GM12878 (cell line): ENCODE measurements around the gene ACSF2. TPM values are rescaled to one million over a fixed set of nuclear protein-coding genes. Genes with fewer than 3 reads are reported as not detected.

ENCODE experiments used
- ATAC-seq: fragments of 200-7000 bp; cut with Tn5 transposase; 3 replicates; pipeline ENCODE4 v1.9.1; 2020; ENCODE audit warnings: mild to moderate bottlenecking, moderate library complexity
- BruUV-seq: library from RNA; stranded (reverse); fragments of 400-500 nt; replicated peaks from 2 replicates; lab custom pipeline; 2021; lab: Mats Ljungman, UMichigan
- CTCF ChIA-PET: fragments of 300-600 bp; sonication (Branson Sonifier 250); formaldehyde crosslinking; extraction: SDS; loops from one replicate; lab custom pipeline; 2021; ENCODE audit warnings: inconsistent platforms; lab: Yijun Ruan, JAX
- POLR2A ChIA-PET: fragments of 350-600 bp; formaldehyde crosslinking; extraction: SDS; loops from one replicate; lab custom pipeline; 2021; ENCODE audit warnings: inconsistent platforms; lab: Charles Lee
- RAD21 ChIA-PET: fragments of 300-600 bp; sonication (Branson Sonifier 250); formaldehyde crosslinking; loops from one replicate; lab custom pipeline; 2023; ENCODE audit warnings: antibody characterized with exemption; ENCODE audit not compliant: unreplicated experiment; lab: Charles Lee
- SMC1A ChIA-PET: fragments of 300-600 bp; sonication (Branson Sonifier 250); formaldehyde crosslinking; loops from one replicate; lab custom pipeline; 2023; ENCODE audit not compliant: unreplicated experiment, uncharacterized antibody; lab: Charles Lee
- DNase-seq: peaks from one replicate; pipeline ENCODE4 v3.0.0-alpha.2; 2011; ENCODE audit warnings: low read depth, low spot score
- FAIRE-seq: peaks from 3 replicates; lab custom pipeline; 2011; peaks lifted over from hg19 to GRCh38; lab: Jason Lieb, UNC
- H2AFZ ChIP-seq: 2 replicates; pipeline ENCODE4 v1.6.0; 2011; ENCODE audit warnings: low read depth, low read length, control low read depth; ENCODE audit not compliant: control insufficient read depth
- H3K27ac ChIP-seq: 2 replicates; pipeline ENCODE4 v1.5.1; 2011; ENCODE audit warnings: control low read depth; ENCODE audit not compliant: control insufficient read depth, insufficient read depth
- H3K27me3 ChIP-seq, 2 experiments: replicated peaks in 1 of 2; 2 replicates each; pipeline versions ENCODE4 v1.6.0 to v1.6.1; 2011; ENCODE audit warnings: low read length in 1 of 2; ENCODE audit not compliant: control insufficient read depth in 2 of 2, insufficient read depth in 2 of 2
- H3K36me3 ChIP-seq, 2 experiments: 2 replicates each; pipeline ENCODE4 v1.5.1; 2011; ENCODE audit warnings: low read length in 1 of 2; ENCODE audit not compliant: control insufficient read depth in 2 of 2, insufficient read depth in 2 of 2
- H3K4me1 ChIP-seq: 2 replicates; pipeline ENCODE4 v1.6.1; 2011; ENCODE audit warnings: mild to moderate bottlenecking, low read length, moderate library complexity, mixed read lengths; ENCODE audit not compliant: control insufficient read depth, insufficient read depth
- H3K4me2 ChIP-seq: 2 replicates; pipeline ENCODE4 v1.6.0; 2011; ENCODE audit warnings: control low read depth; ENCODE audit not compliant: control insufficient read depth, insufficient read depth
- H3K4me3 ChIP-seq: fragments of 200-600 bp; sonication (generic); 2 replicates; pipeline ENCODE4 v1.5.1; 2016
- H3K79me2 ChIP-seq: 2 replicates; pipeline ENCODE4 v1.6.0; 2011; ENCODE audit warnings: low read length; ENCODE audit not compliant: control insufficient read depth, insufficient read depth
- H3K9ac ChIP-seq: 2 replicates; pipeline ENCODE4 v1.8.0; 2011; ENCODE audit warnings: low read length, control low read depth, mixed read lengths; ENCODE audit not compliant: control insufficient read depth, insufficient read depth
- H3K9me3 ChIP-seq: replicated peaks from 3 replicates; pipeline ENCODE4 v1.5.1; 2011; ENCODE audit warnings: mild to moderate bottlenecking, low read length; ENCODE audit not compliant: control insufficient read depth, insufficient read depth
- H4K20me1 ChIP-seq: 2 replicates; pipeline ENCODE4 v1.6.0; 2011; ENCODE audit not compliant: control insufficient read depth, insufficient read depth
- ESRRA ChIP-seq: IDR thresholded peaks from 2 replicates; pipeline ENCODE4 v1.6.1; 2012; ENCODE audit warnings: mild to moderate bottlenecking, low read length, improper control_type of control experiment
- FOXM1 ChIP-seq: IDR thresholded peaks from 2 replicates; pipeline ENCODE4 v1.6.1; 2012; ENCODE audit warnings: low read depth, mild to moderate bottlenecking, inconsistent platforms, low read length, moderate library complexity
- IRF4 ChIP-seq: IDR thresholded peaks from 2 replicates; pipeline ENCODE4 v1.6.1; 2011; ENCODE audit warnings: low read depth, low read length
- KAT2A ChIP-seq: conservative IDR thresholded peaks from 2 replicates; pipeline ENCODE4 v1.6.1; 2011; ENCODE audit warnings: low read depth, low read length; ENCODE audit not compliant: control insufficient read depth
- WGBS: methylation state at CpG from one replicate; pipeline ENCODE4 v1.1.6; 2016; ENCODE audit warnings: low lambda C conversion rate; ENCODE audit not compliant: insufficient replicate concordance, insufficient coverage; ENCODE audit errors: missing lambda C conversion rate; 5-methylcytosine and 5-hydroxymethylcytosine counted together
- in situ Hi-C: fragments of 300-500 bp; cut with MboI; formaldehyde crosslinking; loops from 9 replicates; pipeline ENCODE4 v1.14.3; 2018; ENCODE audit warnings: mixed read lengths
- intact Hi-C: fragments of 100-400 bp; cut with micrococcal nuclease; formaldehyde crosslinking; loops from one replicate; pipeline ENCODE4 v1.14.2; 2022; ENCODE audit not compliant: unreplicated experiment
- polyA plus RNA-seq, 11 experiments: library from polyadenylated mRNA; depleted of rRNA in 4 of 11; unstranded in 6 of 11; stranded (reverse) in 5 of 11; fragments of >200 nt; fragmentation: Nextera tagmentation in 4 of 11; fragmentation: Illumina TruSeq in 1 of 11; extraction: Ambion mirVana in 4 of 11; extraction: Trizol in 1 of 11; gene quantifications; 1 replicate in 1 of 11; 2 replicates in 10 of 11; pipeline versions ENCODE4 v1.2.1 to v1.2.3, GENCODE V29; 2011 to 2016; ENCODE audit warnings: inconsistent platforms in 2 of 11, missing spikeins in 2 of 11, low read depth in 1 of 11
- total RNA-seq, 4 experiments: library from RNA; depleted of rRNA in 3 of 4; stranded (reverse); fragments of >200 nt in 3 of 4; fragmentation: Illumina TruSeq in 1 of 4; extraction: Trizol in 1 of 4; gene quantifications; 2 replicates each; pipeline versions ENCODE4 v1.2.1 to v1.2.3, GENCODE V29; 2013 to 2021
- TF ChIP-seq, protein P1 (sequence below): fragments of 450-650 bp; IDR thresholded peaks from 2 replicates; pipeline ENCODE4 v1.6.1; 2016; ENCODE audit warnings: mild to moderate bottlenecking
- TF ChIP-seq, protein P2 (sequence below): IDR thresholded peaks from 2 replicates; pipeline ENCODE4 v1.6.1; 2011; ENCODE audit warnings: low read depth, low read length, improper control_type of control experiment, borderline replicate concordance
- TF ChIP-seq, protein P3 (sequence below): IDR thresholded peaks from 2 replicates; pipeline ENCODE4 v1.6.1; 2011; ENCODE audit warnings: borderline replicate concordance, low read depth, mild to moderate bottlenecking, moderate library complexity, mixed read lengths, low read length; ENCODE audit not compliant: insufficient read depth; ENCODE audit errors: extremely low read length

Gene ACSF2
- total and polyA plus RNA-seq, 10 of the 15 experiments (the other 5 are each of a cell fraction or from before 2014, with no cell fraction given), result 7.1 to 32.8 (median 16.8) TPM

DNA sequence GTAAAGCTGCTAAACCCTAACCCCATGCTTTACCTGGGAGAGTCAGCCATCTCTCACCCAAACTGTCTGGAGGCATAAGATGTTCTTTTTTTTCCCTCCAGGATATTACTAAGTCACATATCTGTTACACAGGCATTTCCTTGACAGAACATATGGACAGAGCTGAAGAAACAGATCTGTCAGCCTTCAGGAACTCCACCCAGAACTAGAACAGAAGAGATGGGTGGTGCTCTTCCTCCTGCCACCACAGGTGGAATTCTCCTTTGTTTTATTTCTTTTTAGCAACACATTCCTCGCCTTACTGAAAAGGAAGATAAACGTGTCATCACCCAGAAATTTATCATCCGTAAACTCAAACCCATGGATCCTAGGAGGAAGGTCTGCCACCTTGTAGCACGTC lies 91.0 kb downstream of the ACSF2 start:
- Histone ChIP-seq H3K4me3 (no peak overlapping the region), H3K4me1 (no peaks in the 10 kb centered on the region), H2AFZ (no peak overlapping the region), H3K27ac (no peak overlapping the region), H4K20me1 (no peaks in the 10 kb centered on the region), H3K36me3 (no peaks in the 10 kb centered on the region), H3K4me2 (no peak overlapping the region), H3K9ac (no peak overlapping the region), H3K9me3 (no peaks in the 10 kb centered on the region), H3K27me3 (no peaks in the 10 kb centered on the region), H3K79me2 (no peaks in the 10 kb centered on the region)
- CTCF ChIA-PET, result no interaction called here
- RAD21 ChIA-PET, result no interaction called here
- POLR2A ChIA-PET, result no interaction called here
- WGBS, result 65% methylated on average over 4 of the region's 4 CpGs
- BruUV-seq, result no TSS peak
- intact Hi-C loops (no loop called here), in situ Hi-C loops (no loop called here)
- FAIRE-seq (no peak), ATAC-seq (no peak), DNase-seq (no peak)
- TF ChIP-seq, protein P1, sequence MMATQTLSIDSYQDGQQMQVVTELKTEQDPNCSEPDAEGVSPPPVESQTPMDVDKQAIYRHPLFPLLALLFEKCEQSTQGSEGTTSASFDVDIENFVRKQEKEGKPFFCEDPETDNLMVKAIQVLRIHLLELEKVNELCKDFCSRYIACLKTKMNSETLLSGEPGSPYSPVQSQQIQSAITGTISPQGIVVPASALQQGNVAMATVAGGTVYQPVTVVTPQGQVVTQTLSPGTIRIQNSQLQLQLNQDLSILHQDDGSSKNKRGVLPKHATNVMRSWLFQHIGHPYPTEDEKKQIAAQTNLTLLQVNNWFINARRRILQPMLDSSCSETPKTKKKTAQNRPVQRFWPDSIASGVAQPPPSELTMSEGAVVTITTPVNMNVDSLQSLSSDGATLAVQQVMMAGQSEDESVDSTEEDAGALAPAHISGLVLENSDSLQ, result no peak
- TF ChIP-seq ESRRA (no peak), IRF4 (no peak), FOXM1 (no peak), KAT2A (no peak)
- TF ChIP-seq, protein P2, sequence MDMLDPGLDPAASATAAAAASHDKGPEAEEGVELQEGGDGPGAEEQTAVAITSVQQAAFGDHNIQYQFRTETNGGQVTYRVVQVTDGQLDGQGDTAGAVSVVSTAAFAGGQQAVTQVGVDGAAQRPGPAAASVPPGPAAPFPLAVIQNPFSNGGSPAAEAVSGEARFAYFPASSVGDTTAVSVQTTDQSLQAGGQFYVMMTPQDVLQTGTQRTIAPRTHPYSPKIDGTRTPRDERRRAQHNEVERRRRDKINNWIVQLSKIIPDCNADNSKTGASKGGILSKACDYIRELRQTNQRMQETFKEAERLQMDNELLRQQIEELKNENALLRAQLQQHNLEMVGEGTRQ, result no peak
- TF ChIP-seq, protein P3, sequence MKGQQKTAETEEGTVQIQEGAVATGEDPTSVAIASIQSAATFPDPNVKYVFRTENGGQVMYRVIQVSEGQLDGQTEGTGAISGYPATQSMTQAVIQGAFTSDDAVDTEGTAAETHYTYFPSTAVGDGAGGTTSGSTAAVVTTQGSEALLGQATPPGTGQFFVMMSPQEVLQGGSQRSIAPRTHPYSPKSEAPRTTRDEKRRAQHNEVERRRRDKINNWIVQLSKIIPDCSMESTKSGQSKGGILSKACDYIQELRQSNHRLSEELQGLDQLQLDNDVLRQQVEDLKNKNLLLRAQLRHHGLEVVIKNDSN, result no peak
- SMC1A ChIA-PET, result no interaction called here
